ENCODE results near the gene NXPE1. TPM values are rescaled to one million over a fixed set of nuclear protein-coding genes. Genes with fewer than 3 reads are reported as not detected.

NXPE1 gene
- total RNA-seq, 4 donors from 2014 or later, result 0.29 TPM; not detected in 3

- Histone ChIP-seq H3K27me3 (no peaks in the 10 kb centered on the region), H3K36me3 (no peaks in the 10 kb centered on the region), H3K4me1 (no peaks in the 10 kb centered on the region), H3K27ac (no peak overlapping the region), H3K9me3 (peaks cover 0 to 11% of the 10 kb centered on the region in 2 donors), H3K4me3 (no peak overlapping the region)
- no peak for DNase-seq
- intact Hi-C loops (cut with DNase I; ENCODE audit: low total_unique reads), result no loop called here
- TF ChIP-seq POLR2A (IDR thresholded peaks at IDR 0.05) (no peak), CTCF (IDR thresholded peaks at IDR 0.05) (no peak)
Measured at GRCh38 chr11:114586797-114587196, 27.1 kb upstream of the NXPE1 start.

- intact Hi-C loops (cut with DNase I; ENCODE audit: low total_unique reads), result no loop called here
- TF ChIP-seq CTCF (IDR thresholded peaks at IDR 0.05) (no peak), POLR2A (IDR thresholded peaks at IDR 0.05) (no peak)
- Histone ChIP-seq H3K9me3 (no peaks in the 10 kb centered on the region), H3K27ac (no peak overlapping the region), H3K4me1 (no peaks in the 10 kb centered on the region), H3K36me3 (no peaks in the 10 kb centered on the region), H3K27me3 (no peaks in the 10 kb centered on the region), H3K4me3 (no peak overlapping the region)
- DNase-seq, result no peak
Measured at GRCh38 chr11:114571712-114572111, 12.0 kb upstream of the NXPE1 start.

GRCh38 chr11:114569801-114570200, 10.1 kb upstream of the NXPE1 start:
- TF ChIP-seq POLR2A (IDR thresholded peaks at IDR 0.05), result no peak
- TF ChIP-seq CTCF (IDR thresholded peaks at IDR 0.05), result no peak
- Histone ChIP-seq H3K27me3 (no peaks in the 10 kb centered on the region), H3K36me3 (no peaks in the 10 kb centered on the region), H3K27ac (no peak overlapping the region), H3K4me3 (no peak overlapping the region), H3K4me1 (no peaks in the 10 kb centered on the region), H3K9me3 (no peaks in the 10 kb centered on the region)
- no peak for DNase-seq
- intact Hi-C loops (cut with DNase I; ENCODE audit: low total_unique reads), result no loop called here

- intact Hi-C loops (cut with DNase I; ENCODE audit: low total_unique reads), result no loop called here
- no peaks in the 10 kb centered on the region for H3K27me3 ChIP-seq
- TF ChIP-seq CTCF (IDR thresholded peaks at IDR 0.05), result no peak
- TF ChIP-seq POLR2A (IDR thresholded peaks at IDR 0.05), result no peak
- H3K4me3 ChIP-seq, result no peak overlapping the region
- no peaks in the 10 kb centered on the region for H3K9me3 ChIP-seq
- H3K27ac ChIP-seq, result no peak overlapping the region
- no peaks in the 10 kb centered on the region for H3K36me3 ChIP-seq
- DNase-seq, result no peak
- no peaks in the 10 kb centered on the region for H3K4me1 ChIP-seq
Measured at GRCh38 chr11:114566276-114566675, 6.6 kb upstream of the NXPE1 start.

DNA sequence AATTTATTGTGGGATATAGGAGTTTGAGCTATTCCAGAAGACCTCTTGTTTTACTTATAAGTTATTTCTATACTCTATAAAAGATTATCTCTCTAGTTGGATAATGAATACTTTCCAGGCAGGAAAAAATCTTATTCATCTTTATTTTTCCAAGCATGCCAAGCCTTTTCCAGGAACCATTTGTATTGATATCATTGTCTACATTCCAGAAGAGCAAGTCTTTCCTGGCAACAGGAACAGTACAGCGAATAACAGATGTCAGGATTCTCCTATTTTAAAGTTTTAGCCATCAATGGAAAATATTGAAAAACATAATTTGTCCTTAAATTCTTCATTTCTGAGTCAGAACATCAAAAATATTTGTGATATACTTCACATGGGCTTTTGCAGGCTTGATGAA, 5.2 kb upstream of the NXPE1 start:
- H3K9me3 ChIP-seq, result no peaks in the 10 kb centered on the region

More for the DNA sequence above, 5.2 kb upstream of the NXPE1 start:
- no peak for DNase-seq
- no peak overlapping the region for H3K27ac ChIP-seq
- H3K36me3 ChIP-seq, result no peaks in the 10 kb centered on the region
- no peaks in the 10 kb centered on the region for H3K27me3 ChIP-seq
- H3K4me1 ChIP-seq, result no peaks in the 10 kb centered on the region
- TF ChIP-seq CTCF (IDR thresholded peaks at IDR 0.05) (no peak), POLR2A (IDR thresholded peaks at IDR 0.05) (no peak)
- H3K4me3 ChIP-seq, result no peak overlapping the region
- intact Hi-C loops (cut with DNase I; ENCODE audit: low total_unique reads), result no loop called here
